BE2C (cell line): ENCODE results near the gene ZCCHC14.
A peak's percentile ranks its signal among the peaks of the same experiment; 100 is the strongest.

Source experiments
- DNase-seq: peaks from one replicate; pipeline ENCODE4 v3.0.0-alpha.2; 2020
- H3K27me3 ChIP-seq: fragments of 250-450 bp; sonication (Bioruptor Pico); 2 replicates; pipeline ENCODE4 v1.5.1; 2020; ENCODE audit warnings: mild to moderate bottlenecking
- H3K36me3 ChIP-seq: fragments of 250-450 bp; sonication (Bioruptor Pico); 2 replicates; pipeline ENCODE4 v1.5.1; 2020; ENCODE audit warnings: mild to moderate bottlenecking
- H3K4me1 ChIP-seq: fragments of 250-450 bp; sonication (Bioruptor Pico); 2 replicates; pipeline ENCODE4 v1.5.1; 2020
- H3K4me3 ChIP-seq: 2 replicates; pipeline ENCODE4 v1.5.1; 2011; ENCODE audit warnings: low read depth, low read length
- H3K9me3 ChIP-seq: fragments of 250-450 bp; sonication (Bioruptor Pico); 2 replicates; pipeline ENCODE4 v1.5.1; 2020
- CTCF ChIP-seq: IDR thresholded peaks from 2 replicates; pipeline ENCODE4 v1.5.1; 2012; ENCODE audit warnings: mild to moderate bottlenecking, low read depth, low read length

Gene ZCCHC14

GRCh38 chr16:87468550-87468949, 24.3 kb downstream of the ZCCHC14 start:
- H3K4me1 ChIP-seq = peaks cover 81% of the 10 kb centered on the region
- no peaks in the 10 kb centered on the region for H3K9me3 ChIP-seq
- H3K4me3 ChIP-seq = no peak overlapping the region
- H3K27me3 ChIP-seq = no peaks in the 10 kb centered on the region
- peak; percentile 67 for DNase-seq
- H3K36me3 ChIP-seq = no peaks in the 10 kb centered on the region; the same call in 1 of the 2 replicates
- no peak for TF ChIP-seq CTCF

- TF ChIP-seq CTCF = no peak
- Histone ChIP-seq H3K4me3 (peak overlapping the region; percentile 34), H3K9me3 (no peaks in the 10 kb centered on the region), H3K36me3 (no peaks in the 10 kb centered on the region), H3K27me3 (no peaks in the 10 kb centered on the region), H3K4me1 (peaks cover 71% of the 10 kb centered on the region)
- DNase-seq = peak; percentile 33
Measured at GRCh38 chr16:87466975-87467501, 25.8 kb downstream of the ZCCHC14 start.

- no peaks in the 10 kb centered on the region for H3K27me3 ChIP-seq
- no peaks in the 10 kb centered on the region for H3K36me3 ChIP-seq
- no peaks in the 10 kb centered on the region for H3K9me3 ChIP-seq
- no peak overlapping the region for H3K4me3 ChIP-seq
- no peak for DNase-seq
- TF ChIP-seq CTCF = no peak
- peaks cover 64% of the 10 kb centered on the region for H3K4me1 ChIP-seq
Measured at GRCh38 chr16:87465879-87466278, 26.9 kb downstream of the ZCCHC14 start.

GRCh38 chr16:87465306-87465705, 27.5 kb downstream of the ZCCHC14 start:
- peaks cover 58% of the 10 kb centered on the region for H3K4me1 ChIP-seq
- DNase-seq = peak; percentile 52

GRCh38 chr16:87464691-87465300, 28.0 kb downstream of the ZCCHC14 start:
- peaks cover 2% of the 10 kb centered on the region for H3K36me3 ChIP-seq
- no peaks in the 10 kb centered on the region for H3K9me3 ChIP-seq
- H3K27me3 ChIP-seq = no peaks in the 10 kb centered on the region
- peak overlapping the region; percentile 16; the same call in 1 of the 2 replicates for H3K4me3 ChIP-seq
- DNase-seq = peak; percentile 47
- TF ChIP-seq CTCF = no peak
- H3K4me1 ChIP-seq = peaks cover 54% of the 10 kb centered on the region

More at GRCh38 chr16:87465306-87465705, 27.5 kb downstream of the ZCCHC14 start:
- Histone ChIP-seq H3K36me3 (no peaks in the 10 kb centered on the region), H3K4me3 (no peak overlapping the region), H3K9me3 (no peaks in the 10 kb centered on the region), H3K27me3 (no peaks in the 10 kb centered on the region)
- no peak for TF ChIP-seq CTCF
